ENCODE data around the gene SH2D3A. TPM values are rescaled to one million over a fixed set of nuclear protein-coding genes. Genes with fewer than 3 reads are reported as not detected.
"Not testable (repeated sequence)": the region's sequence is repeated elsewhere in the genome, so short reads cannot be mapped to it uniquely, and the experiment has no call there.

The SH2D3A gene
- total RNA-seq, 1 experiment from 2014 or later, result 43.4 TPM

DNA sequence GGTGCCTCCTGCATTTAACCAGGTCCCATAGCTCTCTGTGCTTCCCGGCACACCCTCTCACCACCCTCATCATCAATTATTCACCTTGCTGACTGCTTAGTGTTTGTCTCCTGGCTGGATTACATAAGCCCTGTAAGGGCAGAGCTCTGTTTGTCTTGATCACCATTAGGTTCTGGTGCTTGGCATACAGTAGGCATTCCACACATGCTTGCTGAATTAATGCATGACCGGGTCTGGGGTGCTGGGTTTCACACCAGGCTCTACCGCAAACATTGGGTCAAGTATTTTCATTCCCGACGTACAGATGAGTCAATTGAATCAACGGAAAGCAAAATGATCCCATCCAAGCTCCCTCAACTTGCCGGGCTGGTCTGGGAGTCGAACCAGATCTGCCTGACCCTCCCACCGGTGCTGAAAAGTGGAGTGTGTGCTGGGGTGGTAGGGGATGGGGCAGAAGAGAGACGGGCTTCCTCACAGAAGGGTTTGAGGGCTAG lies 33.8 kb upstream of the SH2D3A start:
- TF ChIP-seq EZH2 (IDR thresholded peaks at IDR 0.05; ENCODE audit: low read depth), result no peak
- TF ChIP-seq, protein P1, sequence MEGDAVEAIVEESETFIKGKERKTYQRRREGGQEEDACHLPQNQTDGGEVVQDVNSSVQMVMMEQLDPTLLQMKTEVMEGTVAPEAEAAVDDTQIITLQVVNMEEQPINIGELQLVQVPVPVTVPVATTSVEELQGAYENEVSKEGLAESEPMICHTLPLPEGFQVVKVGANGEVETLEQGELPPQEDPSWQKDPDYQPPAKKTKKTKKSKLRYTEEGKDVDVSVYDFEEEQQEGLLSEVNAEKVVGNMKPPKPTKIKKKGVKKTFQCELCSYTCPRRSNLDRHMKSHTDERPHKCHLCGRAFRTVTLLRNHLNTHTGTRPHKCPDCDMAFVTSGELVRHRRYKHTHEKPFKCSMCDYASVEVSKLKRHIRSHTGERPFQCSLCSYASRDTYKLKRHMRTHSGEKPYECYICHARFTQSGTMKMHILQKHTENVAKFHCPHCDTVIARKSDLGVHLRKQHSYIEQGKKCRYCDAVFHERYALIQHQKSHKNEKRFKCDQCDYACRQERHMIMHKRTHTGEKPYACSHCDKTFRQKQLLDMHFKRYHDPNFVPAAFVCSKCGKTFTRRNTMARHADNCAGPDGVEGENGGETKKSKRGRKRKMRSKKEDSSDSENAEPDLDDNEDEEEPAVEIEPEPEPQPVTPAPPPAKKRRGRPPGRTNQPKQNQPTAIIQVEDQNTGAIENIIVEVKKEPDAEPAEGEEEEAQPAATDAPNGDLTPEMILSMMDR (conservative IDR thresholded peaks at IDR 0.05), result no peak
- H3K9me3 ChIP-seq (ENCODE audit: insufficient read depth, low read depth), result no peaks in the 10 kb centered on the region
- H3K79me2 ChIP-seq (ENCODE audit: low read depth), result no peaks in the 10 kb centered on the region
- BruUV-seq (replicated peaks), result TSS peak; percentile 76
- H3K9me2 ChIP-seq (ENCODE audit: insufficient read depth), result no peaks in the 10 kb centered on the region
- DNase-seq, result peak; percentile 77 to 98
- H2AFZ ChIP-seq, result 0 out of 2 replicates have a peak overlapping the region, but pooled peaks have one; percentile 57
- peak overlapping the region; percentile 57 for H3K4me3 ChIP-seq
- peak overlapping the region; percentile 96 for H3K27ac ChIP-seq
- peaks cover 24% of the 10 kb centered on the region for H3K4me1 ChIP-seq (replicated peaks; ENCODE audit: insufficient read depth)
- peak overlapping the region; percentile 85 for H3K4me2 ChIP-seq
- ChIA-PET CTCF (interaction anchor here (0.9 to 1.1 kb wide), 2 partner anchors 29 to 63 kb away, joined by 3 read pairs; partner anchors contain the start of gene VAV1), POLR2A (ENCODE audit: unreplicated experiment) (interaction anchor here (0.5 to 1.1 kb wide), 11 partner anchors 10 to 1105 kb away, joined by 3 to 15 read pairs (median 5); partner anchors contain the start of genes ALKBH7, GPR108 and SH2D3A)
- no peaks in the 10 kb centered on the region for H4K20me1 ChIP-seq (ENCODE audit: insufficient read depth)
- peaks cover 28% of the 10 kb centered on the region; the same call in 1 of the 2 replicates for H3F3A ChIP-seq (ENCODE audit: insufficient read depth, low read depth)
- intact Hi-C loops (cut with micrococcal nuclease; ENCODE audit: unreplicated experiment), result loop anchor here (1.0 to 2.0 kb wide), 4 partner anchors 28 to 62 kb away; partner anchors contain the start of genes SH2D3A and TRIP10
- H3K27me3 ChIP-seq (ENCODE audit: insufficient read depth, low read depth), result no peaks in the 10 kb centered on the region
- no peaks in the 10 kb centered on the region for H3K36me3 ChIP-seq (ENCODE audit: low read depth)

DNA sequence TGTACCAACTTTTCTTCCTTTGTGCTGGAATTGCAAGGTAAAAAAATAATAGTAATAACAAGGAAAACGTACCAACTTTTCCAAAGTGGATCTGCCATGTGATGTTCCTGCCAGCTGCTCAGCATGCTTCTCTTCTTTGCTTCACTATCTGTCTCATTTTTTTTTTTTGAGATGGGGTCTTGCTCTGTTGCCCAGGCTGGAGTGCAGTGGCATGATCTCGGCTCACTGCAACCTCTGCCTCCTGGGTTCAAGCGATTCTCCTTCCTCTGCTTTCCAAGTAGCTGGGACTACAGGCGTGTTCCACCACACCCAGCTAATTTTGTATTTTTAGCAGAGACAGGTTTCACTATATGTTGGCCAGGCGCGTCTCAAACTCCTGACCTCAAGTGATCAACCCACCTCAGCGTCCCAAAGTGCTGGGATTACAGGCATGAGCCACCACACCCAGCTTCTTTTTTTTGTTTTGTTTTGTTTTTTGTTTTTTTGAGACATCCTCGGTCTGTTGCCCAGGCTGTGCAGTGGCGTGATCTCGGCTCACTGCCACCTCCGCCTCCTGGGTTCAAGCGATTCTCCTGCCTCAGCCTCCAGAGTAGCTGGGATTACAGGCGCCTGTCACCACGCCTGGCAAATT lies 33.0 kb upstream of the SH2D3A start:
- DNase-seq; H3K9me3 ChIP-seq (ENCODE audit: insufficient read depth, low read depth); BruUV-seq (replicated peaks); H3K27me3 ChIP-seq (ENCODE audit: insufficient read depth, low read depth); H4K20me1 ChIP-seq (ENCODE audit: insufficient read depth); H3K9me2 ChIP-seq (ENCODE audit: insufficient read depth); H3K36me3 ChIP-seq (ENCODE audit: low read depth); H3K79me2 ChIP-seq (ENCODE audit: low read depth): not testable (repeated sequence)
- H3K27ac ChIP-seq, result peak overlapping the region; percentile 96
- ChIA-PET POLR2A (ENCODE audit: unreplicated experiment) (interaction anchor here (0.5 to 1.1 kb wide), 8 partner anchors 12 to 1105 kb away, joined by 3 to 15 read pairs (median 4); partner anchors contain the start of genes ALKBH7, GPR108 and SH2D3A), CTCF (interaction anchor here (0.9 to 1.1 kb wide), 2 partner anchors 28 to 62 kb away, joined by 3 read pairs; partner anchors contain the start of gene VAV1)
- intact Hi-C loops (cut with micrococcal nuclease; ENCODE audit: unreplicated experiment), result loop anchor here (2.0 kb wide), 1 partner anchor 29 kb away; no protein-coding TSS in a partner anchor
- peaks cover 28% of the 10 kb centered on the region; the same call in 1 of the 2 replicates for H3F3A ChIP-seq (ENCODE audit: insufficient read depth, low read depth)
- H3K4me1 ChIP-seq (replicated peaks; ENCODE audit: insufficient read depth), result peaks cover 24% of the 10 kb centered on the region
- peak overlapping the region; percentile 85 for H3K4me2 ChIP-seq
- peak overlapping the region; percentile 55; the same call in 1 of the 2 replicates for H2AFZ ChIP-seq
- peak overlapping the region; percentile 29; the same call in 1 of the 2 replicates for H3K4me3 ChIP-seq

DNA sequence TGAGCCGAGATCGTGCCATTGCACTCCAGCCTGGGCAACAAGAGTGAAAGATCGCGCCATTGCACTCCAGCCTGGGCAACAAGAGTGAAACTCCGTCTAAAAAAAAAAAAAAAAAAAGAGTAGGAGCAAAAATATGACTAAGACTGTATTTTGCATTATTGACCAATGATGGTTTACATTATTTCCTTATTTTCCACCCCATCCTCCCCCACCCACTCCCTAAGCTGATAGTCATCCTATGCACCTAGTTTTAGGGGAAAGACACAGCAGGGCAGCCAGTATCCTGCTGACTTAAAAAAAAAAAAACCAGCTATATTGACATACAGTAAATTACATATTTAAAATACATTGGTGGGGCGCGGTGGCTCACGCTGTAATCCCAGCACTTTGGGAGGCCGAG lies 30.4 kb upstream of the SH2D3A start:
- Histone ChIP-seq H3K9me2 (ENCODE audit: insufficient read depth) (no peaks in the 10 kb centered on the region), H3F3A (ENCODE audit: insufficient read depth, low read depth) (peaks cover 21% of the 10 kb centered on the region; the same call in 1 of the 2 replicates), H3K4me3 (no peak overlapping the region), H3K4me2 (no peak overlapping the region), H3K79me2 (ENCODE audit: low read depth) (no peaks in the 10 kb centered on the region), H3K27me3 (ENCODE audit: insufficient read depth, low read depth) (no peaks in the 10 kb centered on the region), H3K4me1 (replicated peaks; ENCODE audit: insufficient read depth) (peaks cover 16% of the 10 kb centered on the region), H2AFZ (no peak overlapping the region), H4K20me1 (ENCODE audit: insufficient read depth) (no peaks in the 10 kb centered on the region), H3K9me3 (ENCODE audit: insufficient read depth, low read depth) (no peaks in the 10 kb centered on the region), H3K36me3 (ENCODE audit: low read depth) (no peaks in the 10 kb centered on the region), H3K27ac (no peak overlapping the region)
- ChIA-PET CTCF (no interaction called here), POLR2A (ENCODE audit: unreplicated experiment) (no interaction called here)
- no TSS peak for BruUV-seq (replicated peaks)
- no peak for DNase-seq
- no peak for TF ChIP-seq EZH2 (IDR thresholded peaks at IDR 0.05; ENCODE audit: low read depth)
- TF ChIP-seq, protein P1 (conservative IDR thresholded peaks at IDR 0.05), result no peak
- intact Hi-C loops (cut with micrococcal nuclease; ENCODE audit: unreplicated experiment), result no loop called here

Data from PC-9 (cell line).